ENCODE results near the gene SOX15.

GRCh38 chr17:7573324-7574080 lies 16.4 kb downstream of the SOX15 start:
- TF ChIP-seq CTCF (IDR thresholded peaks at IDR 0.05) = no peak
- TF ChIP-seq POLR2A (IDR thresholded peaks at IDR 0.05) = peak in 1 of 2 donors; percentile 72

All from thyroid gland (tissue), 4 donors.